Endothelial cell of umbilical vein (primary cell): Measurements from ENCODE around the gene DLL4. TPM values are rescaled to one million over a fixed set of nuclear protein-coding genes. Genes with fewer than 3 reads are reported as not detected.

Experiments
- BruUV-seq: library from RNA; stranded (reverse); fragments of 400-500 nt; replicated peaks from 2 replicates; lab custom pipeline; 2021; lab: Mats Ljungman, UMichigan
- CTCF ChIA-PET: fragments of 300-600, 350-600 bp; sonication (Branson Sonifier 250); formaldehyde crosslinking; loops from one replicate; lab custom pipeline; 2021; ENCODE audit warnings: antibody characterized with exemption, inconsistent platforms; lab: Charles Lee
- POLR2A ChIA-PET: fragments of 300-600, 350-600 bp; sonication (Branson Sonifier 250); formaldehyde crosslinking; loops from one replicate; lab custom pipeline; 2021; ENCODE audit warnings: antibody characterized with exemption, inconsistent platforms; lab: Charles Lee
- DNase-seq: peaks from one replicate; pipeline ENCODE4 v3.0.0-alpha.2; 2011; ENCODE audit warnings: low read depth, low spot score
- FAIRE-seq: peaks from 2 replicates; lab custom pipeline; 2011; peaks lifted over from hg19 to GRCh38; lab: Jason Lieb, UNC
- H2AFZ ChIP-seq: 2 replicates; pipeline ENCODE4 v1.6.0; 2012; ENCODE audit warnings: low read depth, low read length, control low read depth, inconsistent platforms
- H3K27ac ChIP-seq: 2 replicates; pipeline ENCODE4 v1.5.1; 2011; ENCODE audit warnings: low read depth, mild to moderate bottlenecking, control low read depth, low read length, moderate library complexity; ENCODE audit not compliant: insufficient read depth
- H3K27me3 ChIP-seq, 2 experiments: 2 replicates each; pipeline versions ENCODE4 v1.6.0 to v1.6.1; 2011; ENCODE audit warnings: low read length in 2 of 2, mixed read lengths in 1 of 2; ENCODE audit not compliant: control insufficient read depth in 2 of 2, insufficient read depth in 2 of 2
- H3K36me3 ChIP-seq, 2 experiments: 2 replicates in 1 of 2; 3 replicates in 1 of 2; pipeline ENCODE4 v1.5.1; 2011; ENCODE audit warnings: low read length in 2 of 2, mild to moderate bottlenecking in 1 of 2, moderate library complexity in 1 of 2; ENCODE audit not compliant: control insufficient read depth in 2 of 2, insufficient read depth in 2 of 2; ENCODE audit errors: extremely low read depth in 1 of 2
- H3K4me1 ChIP-seq: 3 replicates; pipeline ENCODE4 v1.5.1; 2011; ENCODE audit warnings: mild to moderate bottlenecking, low read length; ENCODE audit not compliant: control insufficient read depth, insufficient read depth; ENCODE audit errors: extremely low read depth
- H3K4me2 ChIP-seq: 2 replicates; pipeline ENCODE4 v1.6.1; 2011; ENCODE audit warnings: low read length, control low read depth, mixed read lengths; ENCODE audit not compliant: insufficient read depth
- H3K4me3 ChIP-seq, 3 experiments: fragments of 200-600 bp in 1 of 3; sonication (generic), shearing (Covaris generic) in 1 of 3; replicated peaks in 1 of 3; 2 replicates each; pipeline ENCODE4 v1.5.1; 2011 to 2016; ENCODE audit warnings: control low read depth in 3 of 3, low read length in 3 of 3, mild to moderate bottlenecking in 2 of 3, inconsistent platforms in 1 of 3, low read depth in 1 of 3, moderate library complexity in 1 of 3; ENCODE audit not compliant: insufficient read depth in 1 of 3
- H3K79me2 ChIP-seq: 2 replicates; pipeline ENCODE4 v1.6.0; 2012; ENCODE audit warnings: low read length, inconsistent platforms; ENCODE audit not compliant: control insufficient read depth, insufficient read depth
- H3K9ac ChIP-seq: replicated peaks from 2 replicates; pipeline ENCODE3; 2011; ENCODE audit warnings: low read length, control low read depth; ENCODE audit not compliant: insufficient read depth; ENCODE audit errors: extremely low read depth
- H3K9me1 ChIP-seq: replicated peaks from 3 replicates; pipeline ENCODE4 v1.6.0; 2011; ENCODE audit warnings: mild to moderate bottlenecking, low read length; ENCODE audit not compliant: control insufficient read depth, insufficient read depth; ENCODE audit errors: extremely low read depth
- H3K9me3 ChIP-seq: replicated peaks from 2 replicates; pipeline ENCODE4 v1.5.1; 2012; ENCODE audit warnings: low read length, inconsistent platforms; ENCODE audit not compliant: control insufficient read depth, insufficient read depth
- H4K20me1 ChIP-seq: replicated peaks from 2 replicates; pipeline ENCODE3; 2011; ENCODE audit warnings: mild to moderate bottlenecking, low read length; ENCODE audit not compliant: control insufficient read depth, insufficient read depth; ENCODE audit errors: extremely low read depth
- CTCF ChIP-seq, 2 donors: IDR thresholded peaks; 1 replicate in 1 of 2; 2 replicates in 1 of 2; pipeline ENCODE4 v1.5.1; 2011; ENCODE audit warnings: low read length in 2 of 2, mild to moderate bottlenecking in 2 of 2, moderate library complexity in 2 of 2, control low read depth in 1 of 2, inconsistent platforms in 1 of 2, low read depth in 1 of 2; ENCODE audit not compliant: insufficient read depth in 1 of 2; ENCODE audit errors: extremely low read depth in 1 of 2
- EZH2 ChIP-seq: IDR thresholded peaks from 2 replicates; pipeline ENCODE4 v1.6.1; 2012; ENCODE audit warnings: borderline replicate concordance, low read depth, mild to moderate bottlenecking, moderate library complexity, low read length, inconsistent platforms; ENCODE audit not compliant: severe bottlenecking
- FOS ChIP-seq: IDR thresholded peaks from 2 replicates; pipeline ENCODE4 v1.6.1; 2011; ENCODE audit warnings: mild to moderate bottlenecking, low read length, moderate library complexity, borderline replicate concordance; ENCODE audit not compliant: insufficient read depth
- GATA2 ChIP-seq: IDR thresholded peaks from 2 replicates; pipeline ENCODE4 v1.7.0; 2011; ENCODE audit warnings: low read depth, mild to moderate bottlenecking, moderate library complexity, mixed read lengths, low read length; ENCODE audit not compliant: insufficient read length, insufficient read depth
- JUN ChIP-seq: IDR thresholded peaks from 2 replicates; pipeline ENCODE4 v1.6.1; 2011; ENCODE audit warnings: borderline replicate concordance, low read depth; ENCODE audit not compliant: insufficient read length, insufficient read depth
- MYC ChIP-seq: IDR thresholded peaks from one replicate; pipeline ENCODE4 v1.6.1; 2011; ENCODE audit warnings: mild to moderate bottlenecking, low read depth, low read length
- POLR2A ChIP-seq: IDR thresholded peaks from 2 replicates; pipeline ENCODE4 v1.6.1; 2012; ENCODE audit warnings: low read depth, mild to moderate bottlenecking, control low read depth, low read length
- POLR2AphosphoS5 ChIP-seq: IDR thresholded peaks from 2 replicates; pipeline ENCODE4 v1.6.1; 2012; ENCODE audit warnings: low read depth, mild to moderate bottlenecking, control low read depth, low read length, moderate library complexity; ENCODE audit not compliant: insufficient read depth
- dilution Hi-C: fragments of 300-500 bp; cut with MboI; formaldehyde crosslinking; loops from one replicate; pipeline ENCODE4 v1.15.0; 2019; ENCODE audit warnings: low sequenced_read_pairs; ENCODE audit not compliant: extremely low pct_ligation_motif_present
- intact Hi-C: fragments of 100-400 bp; cut with micrococcal nuclease; formaldehyde crosslinking; loops from one replicate; pipeline ENCODE4 v1.10.0; 2022
- polyA plus RNA-seq, 4 experiments: library from polyadenylated mRNA; depleted of rRNA in 3 of 4; stranded (reverse) in 3 of 4; unstranded in 1 of 4; fragments of >200 nt; gene quantifications; 2 replicates each; pipeline versions ENCODE4 v1.2.1 to v1.2.3, GENCODE V29; 2011 to 2012; ENCODE audit warnings: missing spikeins in 1 of 4
- total RNA-seq: library from RNA; stranded (reverse); gene quantifications from 2 replicates; pipeline ENCODE4 v1.2.3, GENCODE V29; 2021
- TF ChIP-seq, protein P1 (sequence below): IDR thresholded peaks from 2 replicates; pipeline ENCODE4 v1.6.1; 2011; ENCODE audit not compliant: insufficient read depth, insufficient read length

The DLL4 gene
- total and polyA plus RNA-seq, 2 donors (not counting 3 experiments of a cell fraction or from before 2014, with no cell fraction given): 55.2 to 57.8 TPM

DNA sequence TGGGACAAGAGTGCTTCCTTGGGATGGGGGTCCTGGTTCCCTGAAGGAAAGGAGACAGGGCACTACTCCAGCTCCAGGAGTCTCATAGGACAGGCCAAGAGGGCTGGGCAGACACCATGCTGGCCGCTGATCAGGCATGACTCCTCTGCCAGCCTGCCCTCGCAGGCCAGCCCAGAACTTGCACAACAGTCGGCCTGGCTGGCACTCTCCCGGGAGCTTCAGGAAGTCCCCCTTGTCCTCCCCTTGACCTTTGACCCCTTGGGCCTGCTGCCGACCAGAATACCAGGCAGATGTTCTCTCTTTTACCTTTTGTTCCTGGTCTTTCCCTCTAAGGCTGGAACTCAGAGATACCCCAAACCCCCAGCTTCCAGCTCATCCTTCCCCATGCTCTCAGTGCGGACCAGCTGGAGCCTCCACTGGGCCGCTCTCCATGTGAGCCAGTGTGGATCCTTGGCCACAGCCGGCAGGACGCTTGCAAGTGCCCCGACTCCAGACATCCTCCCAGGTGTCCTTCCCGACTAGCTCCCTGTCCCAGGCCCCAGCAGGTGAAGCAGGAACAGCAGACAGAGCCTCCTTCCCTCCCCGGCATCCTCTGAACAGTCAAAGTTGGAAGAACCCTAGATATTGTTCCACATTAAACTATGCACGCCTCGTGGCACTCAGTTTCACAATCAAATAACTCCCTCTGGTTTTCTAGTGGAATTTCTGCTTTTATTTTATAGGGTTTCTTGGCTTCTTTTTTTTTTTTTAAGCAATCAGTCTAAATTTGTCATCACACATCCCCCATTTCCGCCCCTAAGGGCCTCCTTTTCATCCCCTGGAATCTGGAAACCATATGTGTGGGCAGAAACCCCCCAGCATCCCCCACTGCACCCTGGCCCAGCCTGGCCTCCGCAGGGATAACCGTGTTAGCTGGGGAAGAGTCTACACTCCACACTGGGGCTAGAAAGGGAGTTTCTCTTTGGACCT, 19.2 kb upstream of the DLL4 start:
- Histone ChIP-seq H3K27ac (no peak overlapping the region), H3K4me2 (no peak overlapping the region), H3K36me3 (no peaks in the 10 kb centered on the region), H3K9me3 (no peaks in the 10 kb centered on the region), H2AFZ (no peak overlapping the region), H3K9me1 (no peaks in the 10 kb centered on the region), H3K79me2 (no peaks in the 10 kb centered on the region), H3K4me1 (peaks cover 34% of the 10 kb centered on the region), H3K9ac (no peak overlapping the region), H3K4me3 (no peak overlapping the region), H4K20me1 (no peaks in the 10 kb centered on the region), H3K27me3 (no peaks in the 10 kb centered on the region)
- dilution Hi-C loops (loop anchor here (10.0 kb wide), 1 partner anchor 105 kb away; no protein-coding TSS in a partner anchor), intact Hi-C loops (no loop called here)
- TF ChIP-seq JUN (no peak), POLR2A (no peak), EZH2 (no peak), FOS (no peak), MYC (no peak), CTCF (IDR thresholded peaks at IDR 0.05; ENCODE audit: extremely low read depth in 1 of 2, insufficient read depth in 1 of 2, low read depth in 1 of 2, low read length in 2 of 2) (no peak), GATA2 (no peak), POLR2AphosphoS5 (no peak)
- TF ChIP-seq, protein P1, sequence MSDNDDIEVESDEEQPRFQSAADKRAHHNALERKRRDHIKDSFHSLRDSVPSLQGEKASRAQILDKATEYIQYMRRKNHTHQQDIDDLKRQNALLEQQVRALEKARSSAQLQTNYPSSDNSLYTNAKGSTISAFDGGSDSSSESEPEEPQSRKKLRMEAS: no peak
- no TSS peak for BruUV-seq
- CTCF ChIA-PET: interaction anchor here (0.7 to 11.3 kb wide), 5 partner anchors 9 to 277 kb away, joined by 3 to 260 read pairs (median 3); partner anchors contain the start of gene DLL4
- DNase-seq (no peak), FAIRE-seq (no peak)
- POLR2A ChIA-PET: interaction anchor here (1.6 to 2.0 kb wide), 2 partner anchors 19 to 20 kb away, joined by 6 to 8 read pairs; partner anchors contain the start of gene DLL4
